DMS53 treated with DMSO at 0.1 percent for 48 hours (cell line): ENCODE results near the gene PLD6.
"Not testable (repeated sequence)": the region's sequence is repeated elsewhere in the genome, so short reads cannot be mapped to it uniquely, and the experiment has no call there.

ENCODE experiments used
- DNase-seq: peaks from one replicate; lab custom pipeline; 2025; ENCODE audit not compliant: unreplicated experiment; lab: John Stamatoyannopoulos, UW

PLD6 gene

GRCh38 chr17:17177176-17177575 is 29.0 kb downstream of the PLD6 start:
- no peak for DNase-seq

GRCh38 chr17:17176341-17176740 is 29.8 kb downstream of the PLD6 start:
- no peak for DNase-seq

GRCh38 chr17:17175917-17176316 is 30.2 kb downstream of the PLD6 start:
- DNase-seq: no peak

- no peak for DNase-seq
These were observed 30.8 kb downstream of the PLD6 start for GRCh38 chr17:17175340-17175739.

GRCh38 chr17:17173921-17174320 is 32.2 kb downstream of the PLD6 start:
- no peak for DNase-seq

GRCh38 chr17:17172990-17173389 is 33.1 kb downstream of the PLD6 start:
- DNase-seq: no peak

GRCh38 chr17:17172001-17172939 is 33.9 kb downstream of the PLD6 start:
- no peak for DNase-seq

GRCh38 chr17:17171186-17171585 is 34.9 kb downstream of the PLD6 start:
- no peak for DNase-seq

- no peak for DNase-seq
These were observed 35.7 kb downstream of the PLD6 start for GRCh38 chr17:17170346-17170985.

- DNase-seq: no peak
These were observed 36.7 kb downstream of the PLD6 start for GRCh38 chr17:17169396-17169795.

- no peak for DNase-seq
These were observed 37.7 kb downstream of the PLD6 start for GRCh38 chr17:17168401-17168800.

GRCh38 chr17:17167986-17168385 is 38.1 kb downstream of the PLD6 start:
- no peak for DNase-seq

GRCh38 chr17:17167356-17167755 is 38.8 kb downstream of the PLD6 start:
- no peak for DNase-seq

- DNase-seq: no peak
These were observed 39.7 kb downstream of the PLD6 start for GRCh38 chr17:17166446-17166845.

- no peak for DNase-seq
These were observed 40.3 kb downstream of the PLD6 start for GRCh38 chr17:17165666-17166308.

GRCh38 chr17:17164676-17165075 is 41.5 kb downstream of the PLD6 start:
- DNase-seq: no peak

GRCh38 chr17:17164156-17164555 is 42.0 kb downstream of the PLD6 start:
- no peak for DNase-seq

GRCh38 chr17:17161759-17162158 is 44.4 kb downstream of the PLD6 start:
- DNase-seq: no peak

GRCh38 chr17:17161121-17161520 is 45.0 kb downstream of the PLD6 start:
- no peak for DNase-seq

- no peak for DNase-seq
These were observed 46.6 kb downstream of the PLD6 start for GRCh38 chr17:17159571-17159970.

GRCh38 chr17:17158506-17158905 is 47.6 kb downstream of the PLD6 start:
- DNase-seq: not testable (repeated sequence)

- DNase-seq: no peak
These were observed 49.1 kb downstream of the PLD6 start for GRCh38 chr17:17157041-17157440.
